HUES64 (cell line): ENCODE measurements around the gene HSD17B13.
"Not testable (repeated sequence)": the region's sequence is repeated elsewhere in the genome, so short reads cannot be mapped to it uniquely, and the experiment has no call there.

Experiments
- H3K27ac ChIP-seq: 2 replicates; pipeline ENCODE4 v1.7.0; 2013; ENCODE audit warnings: low read depth, low read length, inconsistent platforms
- H3K27me3 ChIP-seq: 2 replicates; pipeline ENCODE4 v1.6.1; 2013; ENCODE audit warnings: mild to moderate bottlenecking, low read length; ENCODE audit not compliant: insufficient read depth
- H3K36me3 ChIP-seq: 2 replicates; pipeline ENCODE4 v1.6.1; 2013; ENCODE audit warnings: mild to moderate bottlenecking, low read length; ENCODE audit not compliant: insufficient read depth
- H3K4me1 ChIP-seq: 2 replicates; pipeline ENCODE4 v1.6.1; 2013; ENCODE audit warnings: mild to moderate bottlenecking, low read length, moderate library complexity; ENCODE audit not compliant: insufficient read depth
- H3K4me3 ChIP-seq: 2 replicates; pipeline ENCODE4 v1.5.1; 2013; ENCODE audit warnings: mild to moderate bottlenecking, low read length, moderate library complexity
- H3K9ac ChIP-seq: 2 replicates; pipeline ENCODE4 v1.6.1; 2013; ENCODE audit warnings: mild to moderate bottlenecking, low read depth, low read length
- H3K9me3 ChIP-seq: 2 replicates; pipeline ENCODE4 v1.6.1; 2013; ENCODE audit warnings: low read depth, low read length; ENCODE audit not compliant: insufficient read depth
- WGBS: fragments of 150-250, 120-280 bp; methylation state at CpG from one replicate; pipeline ENCODE4 v1.1.7; 2013; ENCODE audit warnings: missing lambda C conversion rate; 5-methylcytosine and 5-hydroxymethylcytosine counted together

The HSD17B13 gene

DNA sequence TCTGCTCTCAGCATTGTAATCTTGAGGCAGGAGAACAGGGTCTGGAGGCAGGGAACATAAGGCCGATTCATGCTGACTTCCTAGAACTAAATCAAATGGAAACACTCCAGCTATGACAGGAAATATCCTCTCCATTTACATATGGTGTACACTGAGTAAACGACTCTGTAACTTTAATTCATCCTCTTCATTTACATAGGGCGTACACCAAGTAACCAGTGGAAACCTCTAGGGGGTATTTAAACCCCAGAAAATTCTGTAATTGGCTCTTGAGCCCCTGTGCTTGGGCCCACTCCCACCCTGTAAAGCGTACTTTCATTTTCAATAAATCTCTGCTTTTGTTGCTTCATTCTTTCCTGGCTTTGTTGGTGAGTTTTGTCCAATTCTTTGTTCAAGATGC, 7.7 kb downstream of the HSD17B13 start:
- H3K4me3 ChIP-seq, H3K9ac ChIP-seq, H3K9me3 ChIP-seq, H3K27me3 ChIP-seq, H3K4me1 ChIP-seq, H3K36me3 ChIP-seq, H3K27ac ChIP-seq: not testable (repeated sequence)
- WGBS, result 89% methylated on average over 4 of the region's 4 CpGs

DNA sequence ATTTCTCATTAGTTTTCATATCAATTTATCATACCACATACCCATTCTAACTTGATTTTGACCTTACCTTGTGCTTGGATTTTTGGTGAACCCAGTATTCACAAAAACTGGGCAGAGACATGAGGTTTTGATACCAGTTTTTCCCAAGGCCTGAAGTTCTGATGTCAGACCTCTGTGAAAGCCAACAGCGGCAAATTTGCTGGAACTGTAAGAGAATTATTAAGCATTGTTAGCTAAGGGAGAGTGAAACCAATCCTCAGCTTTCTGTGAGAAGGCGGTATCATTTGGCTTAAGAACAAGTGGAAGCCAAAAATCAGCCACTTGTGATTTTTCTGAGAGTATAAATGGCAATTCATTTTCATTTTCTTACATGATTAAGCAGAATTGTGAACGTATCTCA, 8.9 kb downstream of the HSD17B13 start:
- 98% methylated on average over 2 of the region's 3 CpGs for WGBS
- Histone ChIP-seq H3K27me3 (no peaks in the 10 kb centered on the region), H3K9ac (no peak overlapping the region), H3K9me3 (no peaks in the 10 kb centered on the region), H3K36me3 (no peaks in the 10 kb centered on the region), H3K27ac (no peak overlapping the region), H3K4me3 (no peak overlapping the region), H3K4me1 (no peaks in the 10 kb centered on the region)

DNA sequence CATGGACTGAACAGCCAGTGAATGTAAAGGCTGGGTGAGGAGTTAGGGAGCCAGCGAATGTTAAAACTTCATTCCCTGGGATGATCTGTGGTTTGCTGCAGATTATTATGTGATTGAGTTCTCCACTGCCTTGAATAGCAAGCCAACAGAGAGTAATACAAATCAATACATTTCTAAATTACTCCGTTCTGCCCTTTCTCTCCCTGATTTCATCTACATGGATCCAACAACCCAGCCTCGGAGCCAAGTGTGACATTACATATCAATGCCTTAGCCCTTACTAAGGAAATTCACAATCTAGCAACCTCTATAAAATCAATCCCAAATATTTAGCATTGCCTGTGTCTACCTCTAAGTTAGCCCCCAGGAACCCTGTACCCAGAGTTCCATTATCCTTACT, 11.0 kb downstream of the HSD17B13 start:
- H3K9ac ChIP-seq, result no peak overlapping the region

DNA sequence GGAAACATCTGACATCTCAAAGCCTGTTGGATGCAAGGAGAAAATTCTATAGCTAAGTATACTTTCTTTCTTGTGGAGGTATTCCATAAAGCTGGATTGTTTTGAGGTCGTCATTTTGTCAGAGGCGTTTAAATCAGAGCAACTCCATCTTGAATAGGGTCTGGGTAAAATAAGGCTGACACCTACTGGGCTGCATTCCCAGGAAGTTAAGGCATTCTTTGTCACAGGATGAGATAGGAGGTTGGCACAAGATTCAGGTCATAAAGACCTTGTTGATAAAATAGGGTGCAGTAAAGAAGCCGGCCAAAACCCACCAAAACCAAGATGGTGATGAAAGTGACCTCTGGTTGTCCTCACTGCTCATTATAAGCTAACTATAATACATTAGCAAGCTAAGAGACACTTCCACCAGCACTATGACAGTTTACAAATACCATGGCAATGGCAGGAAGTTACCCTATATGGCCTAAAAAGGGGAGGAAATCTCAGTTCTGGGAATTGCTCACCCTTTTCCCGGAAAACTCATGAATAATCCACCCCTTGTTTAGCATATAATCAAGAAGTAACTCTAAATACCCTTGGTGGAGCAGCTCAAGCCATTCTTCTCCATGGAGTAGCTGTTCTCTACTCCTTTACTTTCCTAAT, 11.9 kb downstream of the HSD17B13 start:
- H3K4me3 ChIP-seq, result no peak overlapping the region
- H3K27ac ChIP-seq, result no peak overlapping the region
- no peaks in the 10 kb centered on the region for H3K36me3 ChIP-seq
- no peaks in the 10 kb centered on the region for H3K27me3 ChIP-seq
- H3K4me1 ChIP-seq, result no peaks in the 10 kb centered on the region
- H3K9ac ChIP-seq, result no peak overlapping the region
- WGBS, result 93% methylated on average over 4 of the region's 4 CpGs
- H3K9me3 ChIP-seq, result no peaks in the 10 kb centered on the region

More for the DNA sequence above, 11.0 kb downstream of the HSD17B13 start:
- H3K27ac ChIP-seq, result no peak overlapping the region
- H3K36me3 ChIP-seq, result no peaks in the 10 kb centered on the region
- H3K4me1 ChIP-seq, result no peaks in the 10 kb centered on the region
- H3K27me3 ChIP-seq, result no peaks in the 10 kb centered on the region
- 93% methylated on average over 3 of the region's 3 CpGs for WGBS
- H3K9me3 ChIP-seq, result no peaks in the 10 kb centered on the region
- H3K4me3 ChIP-seq, result no peak overlapping the region

DNA sequence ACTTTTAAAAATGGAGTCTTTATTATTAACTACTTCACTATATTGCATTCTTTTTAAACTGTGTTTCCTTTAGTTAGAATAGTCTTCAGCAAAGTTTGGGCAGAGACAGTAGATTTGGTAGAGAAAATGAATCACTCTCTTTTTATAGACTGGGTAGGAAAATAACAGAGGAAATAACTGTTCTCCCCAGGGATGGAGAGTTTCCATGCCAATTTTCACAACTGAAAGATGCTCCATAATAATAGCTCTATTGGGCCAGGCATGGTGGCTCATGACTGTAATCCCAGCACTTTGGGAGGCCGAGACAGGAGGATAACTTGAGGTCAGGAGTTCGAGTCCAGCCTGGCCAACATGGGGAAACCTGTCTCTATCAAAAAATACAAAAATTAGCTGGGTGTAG, 13.1 kb downstream of the HSD17B13 start:
- 94% methylated on average over 2 of the region's 2 CpGs for WGBS
- no peaks in the 10 kb centered on the region for H3K36me3 ChIP-seq
- no peak overlapping the region for H3K27ac ChIP-seq
- no peak overlapping the region for H3K9ac ChIP-seq
- H3K27me3 ChIP-seq, result no peaks in the 10 kb centered on the region
- H3K4me3 ChIP-seq, result no peak overlapping the region
- no peaks in the 10 kb centered on the region for H3K4me1 ChIP-seq
- no peaks in the 10 kb centered on the region for H3K9me3 ChIP-seq

DNA sequence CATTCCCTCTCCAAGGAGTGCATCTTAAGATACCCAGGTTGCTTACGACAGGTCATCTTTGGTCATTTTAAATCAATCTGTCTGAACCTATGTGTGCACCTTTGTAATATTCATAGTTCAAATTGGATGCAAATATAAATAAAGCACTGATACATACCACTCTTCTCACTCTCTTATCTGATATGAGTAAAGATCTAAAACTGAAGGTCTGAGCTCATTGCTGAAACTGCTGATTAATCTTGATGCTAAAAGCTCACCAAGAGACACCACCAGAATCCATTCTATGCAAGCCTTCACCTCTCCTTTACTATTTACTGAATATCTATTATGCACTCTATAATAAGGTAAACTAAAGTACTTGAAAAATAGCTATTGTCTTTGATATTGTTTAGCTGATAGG, 16.6 kb downstream of the HSD17B13 start:
- Histone ChIP-seq H3K36me3 (no peaks in the 10 kb centered on the region), H3K9me3 (no peaks in the 10 kb centered on the region), H3K27me3 (no peaks in the 10 kb centered on the region), H3K27ac (no peak overlapping the region), H3K9ac (no peak overlapping the region), H3K4me3 (no peak overlapping the region), H3K4me1 (no peaks in the 10 kb centered on the region)
- WGBS, result 95% methylated on average over 1 of the region's 1 CpG

DNA sequence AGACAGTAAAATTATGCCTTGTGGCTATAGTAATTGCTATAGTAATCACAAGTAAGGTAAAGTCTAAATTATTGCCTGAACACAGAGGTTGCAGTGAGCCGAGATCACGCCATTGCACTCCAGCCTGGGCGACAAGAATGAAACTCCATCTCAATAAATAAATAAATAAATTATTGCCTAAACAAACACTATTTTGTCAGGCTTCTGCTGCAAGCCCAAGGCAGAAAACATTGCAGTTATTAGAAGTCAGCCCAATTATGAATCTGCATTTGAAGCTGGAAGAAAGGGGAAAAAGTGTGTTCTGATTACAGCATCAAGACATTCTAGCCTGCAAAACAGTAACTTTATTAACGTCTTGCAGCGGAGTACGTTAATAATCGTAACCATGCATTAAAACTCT, 17.1 kb downstream of the HSD17B13 start:
- no peak overlapping the region for H3K9ac ChIP-seq
- H3K4me3 ChIP-seq, result no peak overlapping the region
- H3K27ac ChIP-seq, result no peak overlapping the region
- H3K4me1 ChIP-seq, result no peaks in the 10 kb centered on the region
- WGBS, result 95% methylated on average over 7 of the region's 7 CpGs
- H3K27me3 ChIP-seq, result no peaks in the 10 kb centered on the region
- no peaks in the 10 kb centered on the region for H3K9me3 ChIP-seq
- no peaks in the 10 kb centered on the region for H3K36me3 ChIP-seq

DNA sequence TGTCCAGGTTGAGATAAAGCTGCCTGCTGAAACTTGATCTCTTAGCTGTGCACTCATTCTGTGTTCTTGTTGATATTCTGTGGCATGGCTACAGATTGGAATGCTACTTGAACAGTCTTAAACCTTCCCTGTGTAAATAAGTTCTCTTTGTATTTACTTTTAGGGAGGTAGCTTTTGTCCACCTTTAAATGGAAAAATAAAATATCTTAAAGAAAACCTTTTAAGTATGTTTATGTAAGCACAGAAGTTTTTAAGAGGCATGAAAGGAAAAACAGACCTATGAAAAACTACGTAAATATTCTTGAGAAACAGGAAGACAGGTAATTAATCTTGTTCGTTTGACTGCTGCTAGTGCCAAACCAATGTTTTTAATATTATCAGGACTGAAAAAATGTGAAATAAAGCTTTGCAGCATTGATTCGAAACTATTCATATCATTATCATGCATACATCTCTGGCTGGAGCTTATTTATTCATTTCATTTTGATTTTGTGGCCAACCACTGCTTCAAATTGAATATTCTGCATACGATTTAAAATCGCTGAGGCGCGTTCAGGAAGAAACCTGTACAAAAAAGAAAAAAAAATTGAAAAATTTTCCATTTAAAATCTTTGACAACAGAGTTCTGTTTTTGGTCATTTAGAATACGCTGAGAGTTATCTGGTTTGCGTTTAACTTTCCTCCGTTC, 17.8 kb downstream of the HSD17B13 start:
- Histone ChIP-seq H3K27ac (no peak overlapping the region), H3K4me1 (no peaks in the 10 kb centered on the region), H3K27me3 (no peaks in the 10 kb centered on the region), H3K9me3 (no peaks in the 10 kb centered on the region), H3K4me3 (no peak overlapping the region), H3K9ac (no peak overlapping the region), H3K36me3 (no peaks in the 10 kb centered on the region)
- WGBS, result 95% methylated on average over 10 of the region's 10 CpGs

DNA sequence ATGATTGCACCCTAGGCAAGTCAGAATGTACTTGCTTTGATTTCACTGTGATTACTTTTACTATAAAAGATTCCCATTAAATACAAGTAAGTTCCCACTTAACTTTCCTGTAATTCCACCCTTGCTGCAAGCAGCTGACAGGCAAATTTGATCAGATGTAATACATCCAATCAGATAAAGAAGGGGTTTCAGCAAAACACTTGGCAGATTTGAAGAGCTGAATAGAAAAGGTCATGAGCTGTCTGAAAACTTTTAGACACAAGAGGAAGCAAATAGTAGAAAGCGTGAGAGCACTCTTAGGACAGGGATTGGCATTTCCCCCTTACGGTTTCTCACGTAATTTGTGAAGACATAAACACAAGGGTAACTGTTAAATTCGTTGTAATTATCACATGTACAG, 22.8 kb downstream of the HSD17B13 start:
- Histone ChIP-seq H3K27ac (no peak overlapping the region), H3K36me3 (no peaks in the 10 kb centered on the region), H3K9ac (no peak overlapping the region), H3K27me3 (no peaks in the 10 kb centered on the region), H3K4me1 (no peaks in the 10 kb centered on the region), H3K4me3 (no peak overlapping the region), H3K9me3 (no peaks in the 10 kb centered on the region)
- 95% methylated on average over 4 of the region's 4 CpGs for WGBS

DNA sequence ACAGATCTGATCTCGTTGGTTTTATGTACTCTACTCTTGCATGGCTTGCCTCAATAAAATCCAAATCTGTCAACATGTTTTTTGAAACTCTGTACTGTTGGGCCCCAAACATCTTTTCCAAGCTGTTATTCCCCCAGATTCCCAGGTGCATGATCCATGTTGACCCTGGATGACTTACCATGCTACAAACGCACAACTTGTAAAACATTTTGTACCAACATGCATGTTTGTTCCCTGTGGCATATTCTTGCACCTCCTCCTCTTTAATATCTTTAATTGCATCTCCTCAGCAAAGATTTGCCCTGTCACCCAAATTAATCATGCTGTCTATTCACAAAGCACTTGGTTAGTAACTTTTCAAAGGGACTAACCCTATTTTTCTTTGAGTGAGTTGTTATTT, 24.3 kb downstream of the HSD17B13 start:
- Histone ChIP-seq H3K9me3 (peaks cover 6% of the 10 kb centered on the region; the same call in 1 of the 2 replicates), H3K4me1 (no peaks in the 10 kb centered on the region), H3K9ac (no peak overlapping the region), H3K4me3 (no peak overlapping the region), H3K27me3 (no peaks in the 10 kb centered on the region), H3K36me3 (no peaks in the 10 kb centered on the region), H3K27ac (no peak overlapping the region)
- WGBS, result 93% methylated on average over 2 of the region's 2 CpGs

DNA sequence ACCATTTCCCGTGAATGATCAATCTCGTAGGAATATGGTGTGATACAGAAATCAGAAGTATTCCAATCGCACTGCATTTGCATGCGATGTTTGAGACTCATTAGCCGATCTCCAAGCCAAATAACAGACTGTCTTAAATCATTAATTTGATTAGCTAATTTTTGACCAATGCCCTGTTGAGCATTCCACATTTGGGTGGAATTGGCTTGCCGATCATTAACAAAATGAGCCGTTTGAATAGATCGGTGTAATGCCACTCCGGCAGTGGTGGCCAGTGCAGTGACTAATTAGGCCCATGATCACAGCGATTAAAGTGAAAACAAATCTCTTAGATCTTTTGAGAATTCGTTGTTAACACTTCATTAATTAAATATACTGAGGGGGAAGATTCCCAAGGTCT, 27.8 kb downstream of the HSD17B13 start:
- not testable (repeated sequence) for H3K4me1 ChIP-seq, H3K4me3 ChIP-seq, H3K27me3 ChIP-seq, H3K27ac ChIP-seq, H3K9ac ChIP-seq, H3K36me3 ChIP-seq
- H3K9me3 ChIP-seq, result peaks cover 12% of the 10 kb centered on the region; the same call in 1 of the 2 replicates
- 85% methylated on average over 10 of the region's 11 CpGs for WGBS
